DND-41 (cell line): Measurements from ENCODE around the gene CYP2C9.

ENCODE experiments used
- ATAC-seq: fragments of 200-7000 bp; cut with Tn5 transposase; 3 replicates; pipeline ENCODE4 v1.9.1; 2021; ENCODE audit warnings: low read depth; ENCODE audit not compliant: insufficient read depth
- DNase-seq: peaks from one replicate; pipeline ENCODE4 v3.0.0-alpha.2; 2020
- H2AFZ ChIP-seq: 2 replicates; pipeline ENCODE4 v1.6.0; 2012; ENCODE audit warnings: low read depth, low read length
- H3K27ac ChIP-seq: 2 replicates; pipeline ENCODE4 v1.5.1; 2012; ENCODE audit warnings: low read length, inconsistent platforms
- H3K27me3 ChIP-seq: fragments of 200-600 bp; sonication (generic); 2 replicates; pipeline ENCODE4 v1.6.0; 2012; ENCODE audit warnings: low read length, mild to moderate bottlenecking, inconsistent platforms; ENCODE audit not compliant: insufficient read depth, poor library complexity
- H3K36me3 ChIP-seq: 2 replicates; pipeline ENCODE4 v1.5.1; 2012; ENCODE audit warnings: low read length, inconsistent platforms; ENCODE audit not compliant: insufficient read depth
- H3K4me1 ChIP-seq: 2 replicates; pipeline ENCODE4 v1.5.1; 2012; ENCODE audit warnings: mild to moderate bottlenecking, low read length; ENCODE audit not compliant: insufficient read depth
- H3K4me2 ChIP-seq: 2 replicates; pipeline ENCODE4 v1.6.0; 2012; ENCODE audit warnings: mild to moderate bottlenecking, moderate library complexity, low read length, inconsistent platforms; ENCODE audit not compliant: insufficient read depth
- H3K4me3 ChIP-seq, 2 experiments: fragments of 200-600 bp in 1 of 2; shearing (Covaris generic) in 1 of 2; 2 replicates each; pipeline ENCODE4 v1.5.1; 2012 to 2016; ENCODE audit warnings: inconsistent platforms in 2 of 2, low read length in 2 of 2, mild to moderate bottlenecking in 2 of 2, low read depth in 1 of 2, moderate library complexity in 1 of 2
- H3K79me2 ChIP-seq: 2 replicates; pipeline ENCODE4 v1.6.0; 2012; ENCODE audit warnings: low read length, inconsistent platforms; ENCODE audit not compliant: insufficient read depth
- H3K9ac ChIP-seq: 2 replicates; pipeline ENCODE4 v1.6.0; 2012; ENCODE audit warnings: low read depth, mild to moderate bottlenecking, inconsistent platforms, low read length, moderate library complexity
- H3K9me3 ChIP-seq: 2 replicates; pipeline ENCODE4 v1.5.1; 2012; ENCODE audit warnings: low read length, moderate library complexity, mild to moderate bottlenecking, inconsistent platforms; ENCODE audit not compliant: insufficient read depth, severe bottlenecking
- H4K20me1 ChIP-seq: 2 replicates; pipeline ENCODE4 v1.6.0; 2012; ENCODE audit warnings: low read length; ENCODE audit not compliant: insufficient read depth
- CTCF ChIP-seq: IDR thresholded peaks from 2 replicates; pipeline ENCODE4 v1.5.1; 2012; ENCODE audit warnings: borderline replicate concordance, low read length, moderate library complexity, mild to moderate bottlenecking; ENCODE audit not compliant: poor library complexity, severe bottlenecking; ENCODE audit errors: extremely low read depth
- EZH2 ChIP-seq: IDR thresholded peaks from 3 replicates; pipeline ENCODE4 v1.6.1; 2012; ENCODE audit warnings: borderline replicate concordance, low read depth, mild to moderate bottlenecking, moderate library complexity, low read length, inconsistent platforms; ENCODE audit not compliant: severe bottlenecking

Gene CYP2C9

GRCh38 chr10:95034401-95034800 lies 95.9 kb downstream of the CYP2C9 start:
- TF ChIP-seq EZH2 (no peak), CTCF (no peak)
- Histone ChIP-seq H3K4me3 (no peak overlapping the region), H3K36me3 (no peaks in the 10 kb centered on the region), H3K9ac (no peak overlapping the region), H3K9me3 (no peaks in the 10 kb centered on the region), H3K27me3 (no peaks in the 10 kb centered on the region), H3K4me2 (no peak overlapping the region), H3K27ac (no peak overlapping the region), H4K20me1 (no peaks in the 10 kb centered on the region), H3K4me1 (no peaks in the 10 kb centered on the region), H2AFZ (no peak overlapping the region), H3K79me2 (no peaks in the 10 kb centered on the region)
- no peak for ATAC-seq
- DNase-seq = no peak

DNA sequence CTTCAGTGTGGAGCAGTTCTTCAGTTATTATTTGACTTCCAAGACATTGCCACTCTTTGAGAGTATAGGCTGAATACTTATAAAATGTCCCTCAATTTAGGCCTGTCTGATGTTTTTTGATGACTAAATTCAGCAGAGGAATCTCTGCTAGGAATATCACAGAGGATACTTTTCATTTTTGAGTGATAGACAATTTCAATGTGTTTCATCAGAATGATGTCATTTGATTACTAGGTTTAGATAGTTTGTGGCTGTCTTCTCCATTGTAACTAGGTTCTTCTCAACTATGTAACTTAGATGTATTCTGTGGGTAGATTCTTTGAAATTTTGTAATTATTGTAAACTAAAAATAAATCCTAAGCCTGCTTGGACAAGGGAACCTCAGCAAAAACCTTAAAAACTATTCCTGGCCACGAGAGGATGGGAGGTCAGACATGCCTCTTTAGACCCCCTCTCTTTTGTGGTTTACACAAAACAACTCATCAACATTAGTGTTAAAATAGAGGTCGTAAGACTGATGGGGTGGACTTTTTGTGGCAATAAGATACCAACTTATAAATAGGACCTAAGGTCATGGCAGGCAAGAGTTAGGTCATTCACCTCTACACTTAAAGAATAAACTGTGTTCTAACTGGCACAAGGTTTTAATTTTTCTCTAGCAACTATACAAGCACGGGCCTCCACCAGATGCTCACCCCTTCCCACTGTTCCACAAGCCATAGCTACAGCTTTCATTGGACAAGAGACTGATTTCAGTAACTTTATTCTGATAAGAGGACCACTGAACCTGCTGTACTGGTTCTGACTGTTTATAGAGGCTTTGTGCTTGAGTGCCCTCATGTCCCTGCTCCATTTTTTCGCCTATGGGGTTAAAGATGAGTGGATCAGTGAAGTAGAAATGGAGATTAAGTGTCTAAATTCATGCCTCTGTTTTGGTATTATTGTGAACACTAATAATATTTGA lies 97.2 kb downstream of the CYP2C9 start:
- TF ChIP-seq EZH2 = no peak
- TF ChIP-seq CTCF = no peak
- Histone ChIP-seq H3K4me2 (no peak overlapping the region), H3K27me3 (no peaks in the 10 kb centered on the region), H3K36me3 (no peaks in the 10 kb centered on the region), H3K9me3 (no peaks in the 10 kb centered on the region), H3K4me3 (no peak overlapping the region), H4K20me1 (no peaks in the 10 kb centered on the region), H2AFZ (no peak overlapping the region), H3K4me1 (no peaks in the 10 kb centered on the region), H3K79me2 (no peaks in the 10 kb centered on the region), H3K27ac (no peak overlapping the region), H3K9ac (no peak overlapping the region)
- ATAC-seq (no peak), DNase-seq (no peak)

DNA sequence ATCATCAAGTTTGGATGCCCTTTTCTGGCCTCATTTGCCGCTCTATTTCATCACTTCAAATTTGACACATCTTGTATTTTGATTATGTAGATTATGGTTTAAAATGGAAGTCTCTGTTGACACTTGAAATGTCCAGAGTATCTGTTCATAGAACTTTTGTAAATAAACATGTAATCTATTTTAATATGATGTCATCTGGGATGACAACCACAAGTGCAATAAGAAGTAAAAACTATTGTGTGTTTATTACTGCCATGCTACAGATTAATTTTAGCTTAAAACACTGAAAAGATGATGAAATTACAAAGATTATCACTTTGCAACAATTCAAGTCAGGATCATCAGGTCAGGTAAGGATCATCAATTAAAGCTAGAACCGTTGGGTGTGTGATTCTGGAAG lies 100.8 kb downstream of the CYP2C9 start:
- no peaks in the 10 kb centered on the region for H4K20me1 ChIP-seq
- TF ChIP-seq EZH2 (no peak), CTCF (no peak)
- no peaks in the 10 kb centered on the region for H3K4me1 ChIP-seq
- H3K27me3 ChIP-seq = no peaks in the 10 kb centered on the region
- DNase-seq (no peak), ATAC-seq (no peak)
- H3K9ac ChIP-seq = no peak overlapping the region
- H3K9me3 ChIP-seq = no peaks in the 10 kb centered on the region
- H3K4me3 ChIP-seq = no peak overlapping the region
- H3K27ac ChIP-seq = no peak overlapping the region
- no peak overlapping the region for H3K4me2 ChIP-seq
- H2AFZ ChIP-seq = no peak overlapping the region
- no peaks in the 10 kb centered on the region for H3K36me3 ChIP-seq
- no peaks in the 10 kb centered on the region for H3K79me2 ChIP-seq
